ENCODE measurements around the gene ZSWIM7. TPM values are rescaled to one million over a fixed set of nuclear protein-coding genes. Genes with fewer than 3 reads are reported as not detected.

ZSWIM7 gene
- total RNA-seq, 1 experiment from 2014 or later = 37.8 TPM

DNA sequence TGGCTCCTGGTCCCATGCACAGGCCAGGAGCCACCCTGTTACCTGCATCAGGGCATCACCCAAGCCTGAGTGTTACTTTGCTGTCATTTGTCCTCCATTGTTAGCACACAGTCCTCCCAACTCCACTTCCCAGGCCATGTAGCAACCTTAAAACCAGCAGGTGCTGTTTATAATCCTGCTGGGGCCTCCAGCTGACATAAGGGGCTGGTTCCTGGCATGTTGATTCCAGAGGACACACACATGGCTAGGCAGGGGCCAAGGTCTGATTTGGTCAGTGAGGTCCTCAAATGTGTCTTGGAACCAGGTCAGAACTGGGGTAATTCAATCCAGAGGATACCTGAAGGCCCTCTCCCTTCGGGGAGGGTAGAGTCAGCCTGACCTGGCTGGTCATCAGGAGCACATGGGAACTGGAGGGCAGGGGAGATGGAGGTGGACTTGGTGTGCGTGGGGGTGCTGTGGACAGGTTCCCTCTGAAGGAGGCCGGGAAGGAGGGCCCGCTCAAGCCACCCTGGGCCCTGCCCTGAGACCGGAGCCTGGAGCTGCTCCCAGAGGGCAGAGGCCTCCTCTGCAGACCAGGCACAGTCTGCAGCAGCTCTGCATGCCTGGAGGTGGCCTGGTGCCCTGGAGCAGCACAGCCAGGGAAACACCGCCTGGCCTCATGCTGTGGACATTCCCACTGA lies 48.0 kb downstream of the ZSWIM7 start:
- H4K8ac ChIP-seq (replicated peaks; ENCODE audit: insufficient read length, low read depth, low read length) = no peak overlapping the region
- H3K9me3 Mint-ChIP-seq = no peaks in the 10 kb centered on the region
- H3K36me3 Mint-ChIP-seq (ENCODE audit: insufficient read depth in 1 of 3, low read depth in 3 of 3) = peaks cover 0 to 4% (median 0%) of the 10 kb centered on the region in 3 experiments; a peak in 2 of 7 replicates
- no peak overlapping the region for H3K9ac ChIP-seq (ENCODE audit: extremely low read depth, insufficient read length, low read length)
- H3K4me1 ChIP-seq (ENCODE audit: insufficient read depth, low read length) = peaks cover 4% of the 10 kb centered on the region; the same call in 1 of the 2 replicates
- H3K79me1 ChIP-seq (ENCODE audit: insufficient read depth, low read depth, low read length, poor library complexity, severe bottlenecking) = no peaks in the 10 kb centered on the region
- H4K5ac ChIP-seq (ENCODE audit: insufficient read length, low read depth, low read length) = no peak overlapping the region
- no peak overlapping the region for H3T11ph ChIP-seq (ENCODE audit: low read length)
- no peak overlapping the region for H3K23ac ChIP-seq (ENCODE audit: insufficient read length, low read depth, low read length)
- no peaks in the 10 kb centered on the region for H4K20me1 ChIP-seq (ENCODE audit: control insufficient read depth, insufficient read depth, insufficient read length)
- H3K4ac ChIP-seq (ENCODE audit: low read depth, low read length) = no peak overlapping the region
- DNase-seq = no peak
- no peaks in the 10 kb centered on the region for H3K79me2 ChIP-seq (ENCODE audit: insufficient read depth, low read length)
- H3K23me2 ChIP-seq (ENCODE audit: insufficient read length, low read depth, low read length, poor library complexity, severe bottlenecking) = no peaks in the 10 kb centered on the region
- H3K56ac ChIP-seq (ENCODE audit: insufficient read length, low read depth, low read length) = no peak overlapping the region
- H3K27ac Mint-ChIP-seq = no peak overlapping the region
- no peak overlapping the region for H3K4me2 ChIP-seq (ENCODE audit: insufficient read depth, insufficient read length, low read length)
- no peak overlapping the region for H2BK5ac ChIP-seq (ENCODE audit: insufficient read length, low read length)
- peaks cover 8 to 11% of the 10 kb centered on the region in 2 experiments for H3K4me1 Mint-ChIP-seq
- H3K14ac ChIP-seq (ENCODE audit: insufficient read depth, low read length) = no peak overlapping the region; the same call in 1 of the 2 replicates
- H3K4me3 Mint-ChIP-seq = no peak overlapping the region
- no peak overlapping the region for H3K27ac ChIP-seq (ENCODE audit: insufficient read length, low read depth, low read length)
- no peaks in the 10 kb centered on the region; the same call in 1 of the 2 replicates for H3K27me3 ChIP-seq (ENCODE audit: insufficient read depth, low read length)
- H4K91ac ChIP-seq (ENCODE audit: insufficient read length, low read depth, low read length) = no peak overlapping the region
- H2BK12ac ChIP-seq (ENCODE audit: insufficient read length, low read depth, low read length) = no peak overlapping the region
- H2BK120ac ChIP-seq (ENCODE audit: low read depth, low read length, poor library complexity, severe bottlenecking) = no peak overlapping the region
- no peak overlapping the region for H2BK20ac ChIP-seq (ENCODE audit: low read depth, low read length, poor library complexity, severe bottlenecking)
- no peak overlapping the region for H2AK5ac ChIP-seq (ENCODE audit: insufficient read length, low read length)
- no peak overlapping the region for H2AFZ ChIP-seq (ENCODE audit: low read length)
- H2BK15ac ChIP-seq (ENCODE audit: low read depth, low read length) = no peak overlapping the region
- H3K18ac ChIP-seq (ENCODE audit: insufficient read length, low read depth, low read length) = no peak overlapping the region
- H3K27me3 Mint-ChIP-seq (ENCODE audit: low read depth) = peaks cover 10% of the 10 kb centered on the region
- H3K9me3 ChIP-seq (ENCODE audit: control insufficient read depth, low read depth, low read length) = no peaks in the 10 kb centered on the region
- TF ChIP-seq CTCF (conservative IDR thresholded peaks at IDR 0.05) = no peak
- no CpG with 5 or more reads among the region's 6 CpGs for WGBS (ENCODE audit: extremely low coverage, insufficient read length, low lambda C conversion rate)
